SK-N-SH (cell line): Measurements from ENCODE around the gene TXNDC8. TPM values are rescaled to one million over a fixed set of nuclear protein-coding genes. Genes with fewer than 3 reads are reported as not detected.

ENCODE experiments used
- CTCF ChIA-PET: fragments of 300-600, 350-600 bp; formaldehyde crosslinking; extraction: SDS; loops from one replicate; lab custom pipeline; 2021; lab: Yijun Ruan, JAX
- POLR2A ChIA-PET: fragments of 350-600 bp; sonication (Branson Sonifier 250); formaldehyde crosslinking; extraction: SDS; loops from one replicate; lab custom pipeline; 2020; ENCODE audit warnings: antibody characterized with exemption, inconsistent platforms; lab: Yijun Ruan, JAX
- DNase-seq: peaks from one replicate; pipeline ENCODE4 v3.0.0; 2012
- H2AFZ ChIP-seq: fragments of 200-600 bp; sonication (generic); 2 replicates; pipeline ENCODE4 v1.8.1; 2016; ENCODE audit warnings: antibody characterized with exemption, mild to moderate bottlenecking, low read depth
- H3F3A ChIP-seq: fragments of 200-600 bp; sonication (generic); replicated peaks from 2 replicates; pipeline ENCODE3; 2016; ENCODE audit warnings: antibody characterized with exemption, mild to moderate bottlenecking; ENCODE audit not compliant: insufficient read depth
- H3K27ac ChIP-seq, 2 experiments: fragments of 200-500 bp in 1 of 2; fragments of 200-600 bp in 1 of 2; sonication (Bioruptor generic) in 1 of 2; sonication (generic), shearing (Covaris generic) in 1 of 2; 2 replicates each; pipeline versions ENCODE4 v1.5.1 to v1.6.1; 2014 to 2016; ENCODE audit warnings: low read depth in 2 of 2, inconsistent platforms in 1 of 2, low read length in 1 of 2, mild to moderate bottlenecking in 1 of 2, mixed read lengths in 1 of 2
- H3K27me3 ChIP-seq: fragments of 200-600 bp; sonication (generic), shearing (Covaris generic); 2 replicates; pipeline ENCODE4 v1.6.1; 2016; ENCODE audit warnings: mixed run types; ENCODE audit not compliant: insufficient read depth
- H3K36me3 ChIP-seq, 2 experiments: fragments of 200-500 bp in 1 of 2; fragments of 200-600 bp in 1 of 2; sonication (Bioruptor generic) in 1 of 2; sonication (generic) in 1 of 2; replicated peaks in 1 of 2; 2 replicates each; pipeline versions ENCODE3 to v1.5.1; 2014 to 2016; ENCODE audit warnings: low read length in 1 of 2, mild to moderate bottlenecking in 1 of 2; ENCODE audit not compliant: insufficient read depth in 2 of 2, control insufficient read depth in 1 of 2
- H3K4me1 ChIP-seq, 2 experiments: fragments of 200-500 bp in 1 of 2; fragments of 200-600 bp in 1 of 2; sonication (Bioruptor generic) in 1 of 2; sonication (generic), shearing (Covaris generic) in 1 of 2; 2 replicates each; pipeline versions ENCODE4 v1.5.1 to v1.6.1; 2014 to 2016; ENCODE audit warnings: low read depth in 1 of 2, low read length in 1 of 2, mixed run types in 1 of 2; ENCODE audit not compliant: insufficient read depth in 2 of 2, control insufficient read depth in 1 of 2
- H3K4me2 ChIP-seq: fragments of 200-600 bp; sonication (generic), shearing (Covaris generic); 2 replicates; pipeline ENCODE4 v1.6.1; 2017; ENCODE audit warnings: mixed run types
- H3K4me3 ChIP-seq, 2 experiments: fragments of 200-500 bp in 1 of 2; fragments of 200-600 bp in 1 of 2; sonication (Bioruptor generic) in 1 of 2; sonication (generic), shearing (Covaris generic) in 1 of 2; 2 replicates each; pipeline versions ENCODE4 v1.5.1 to v1.8.1; 2014 to 2016; ENCODE audit warnings: low read depth in 2 of 2, inconsistent platforms in 1 of 2, low read length in 1 of 2, mild to moderate bottlenecking in 1 of 2, mixed read lengths in 1 of 2, moderate library complexity in 1 of 2
- H3K79me2 ChIP-seq: fragments of 200-600 bp; sonication (generic); 2 replicates; pipeline ENCODE4 v1.8.1; 2017; ENCODE audit warnings: mild to moderate bottlenecking; ENCODE audit not compliant: insufficient read depth
- H3K9ac ChIP-seq: fragments of 200-600 bp; sonication (generic); 2 replicates; pipeline ENCODE4 v1.6.1; 2017; ENCODE audit warnings: mixed run types
- H3K9me2 ChIP-seq: fragments of 200-600 bp; sonication (generic); 2 replicates; pipeline ENCODE4 v1.6.1; 2017; ENCODE audit warnings: mixed run types
- H3K9me3 ChIP-seq: fragments of 200-600 bp; sonication (generic); 2 replicates; pipeline ENCODE4 v1.6.1; 2017; ENCODE audit warnings: mixed run types, mild to moderate bottlenecking, moderate library complexity
- H4K20me1 ChIP-seq: fragments of 200-600 bp; sonication (generic); 2 replicates; pipeline ENCODE4 v1.6.1; 2017; ENCODE audit warnings: mild to moderate bottlenecking, mixed run types; ENCODE audit not compliant: insufficient read depth
- EP300 ChIP-seq, 2 experiments: IDR thresholded peaks; 2 replicates each; pipeline versions ENCODE4 v1.4.0 to v1.6.1; 2012; ENCODE audit warnings: borderline replicate concordance in 1 of 2, low read depth in 1 of 2, low read length in 1 of 2
- FOSL2 ChIP-seq: IDR thresholded peaks from 2 replicates; pipeline ENCODE4 v1.4.0; 2012; ENCODE audit warnings: low read depth, mild to moderate bottlenecking, moderate library complexity, borderline replicate concordance
- GABPA ChIP-seq: IDR thresholded peaks from 2 replicates; pipeline ENCODE4 v1.4.0; 2012; ENCODE audit warnings: low read depth, mild to moderate bottlenecking
- GATA2 ChIP-seq: sonication (generic); formaldehyde crosslinking; IDR thresholded peaks from 2 replicates; pipeline ENCODE4 v1.5.0; 2020; ENCODE audit warnings: mild to moderate bottlenecking, missing genetic modification reagents
- NFIC ChIP-seq: IDR thresholded peaks from 2 replicates; pipeline ENCODE4 v1.4.0; 2012; ENCODE audit warnings: borderline replicate concordance
- POLR2AphosphoS5 ChIP-seq: IDR thresholded peaks from 2 replicates; pipeline ENCODE4 v1.6.1; 2012; ENCODE audit warnings: low read depth, low read length
- RAD21 ChIP-seq: IDR thresholded peaks from 2 replicates; pipeline ENCODE4 v1.6.1; 2012; ENCODE audit warnings: mild to moderate bottlenecking, low read length
- RCOR1 ChIP-seq: fragments of 150-350 bp; IDR thresholded peaks from 2 replicates; pipeline ENCODE4 v1.6.1; 2017; ENCODE audit warnings: antibody characterized with exemption, low read length
- TAF1 ChIP-seq: IDR thresholded peaks from 2 replicates; pipeline ENCODE4 v1.6.1; 2012; ENCODE audit warnings: low read depth, mild to moderate bottlenecking, low read length, moderate library complexity, borderline replicate concordance
- USF2 ChIP-seq: fragments of 150-350 bp; IDR thresholded peaks from 2 replicates; pipeline ENCODE4 v1.6.1; 2017; ENCODE audit warnings: antibody characterized with exemption, low read length, low read depth, borderline replicate concordance
- ZBTB33 ChIP-seq: IDR thresholded peaks from 2 replicates; pipeline ENCODE4 v1.4.0; 2012; ENCODE audit warnings: low read depth, borderline replicate concordance
- WGBS: methylation state at CpG from one replicate; pipeline ENCODE4 v1.1.6; 2017; ENCODE audit warnings: low lambda C conversion rate; 5-methylcytosine and 5-hydroxymethylcytosine counted together
- polyA plus RNA-seq, 3 experiments: library from polyadenylated mRNA; depleted of rRNA; stranded (reverse); fragments of >200 nt; gene quantifications; 2 replicates each; pipeline ENCODE4 v1.2.3, GENCODE V29; 2012
- TF ChIP-seq, protein P1 (sequence below): IDR thresholded peaks from 2 replicates; pipeline ENCODE4; 2012
- TF ChIP-seq, protein P2 (sequence below): IDR thresholded peaks from 2 replicates; pipeline ENCODE4 v1.4.0; 2012; ENCODE audit warnings: low read depth

TXNDC8 gene
- polyA plus RNA-seq, 1 of the 3 experiments (the other 2 are of a cell fraction), result not detected

GRCh38 chr9:110255034-110255462 is 82.6 kb downstream of the TXNDC8 start:
- Histone ChIP-seq H3K36me3 (peaks cover 9 to 12% of the 10 kb centered on the region in 2 experiments), H3K9ac (peak overlapping the region; percentile 82), H3K27ac (peak overlapping the region; percentile 72 to 85; a peak in 2 of 4 replicates), H3K9me2 (no peaks in the 10 kb centered on the region), H4K20me1 (peaks cover 39% of the 10 kb centered on the region), H3K27me3 (no peaks in the 10 kb centered on the region), H3K9me3 (no peaks in the 10 kb centered on the region), H3K4me3 (peak overlapping the region; percentile 79 to 93), H3F3A (no peaks in the 10 kb centered on the region), H3K4me2 (peak overlapping the region; percentile 89), H2AFZ (peak overlapping the region; percentile 75; the same call in 1 of the 2 replicates), H3K4me1 (peaks cover 17 to 21% of the 10 kb centered on the region in 2 experiments; a peak in 2 of 4 replicates), H3K79me2 (peaks cover 62% of the 10 kb centered on the region)
- DNase-seq, result peak; percentile 27
- ChIA-PET POLR2A (no interaction called here), CTCF (no interaction called here)
- TF ChIP-seq GABPA, result no peak
- TF ChIP-seq USF2, result no peak
- TF ChIP-seq RCOR1, result 0 out of 2 replicates have a peak, but pooled peaks have one; percentile 10
- TF ChIP-seq RAD21, result no peak
- TF ChIP-seq POLR2AphosphoS5, result no peak
- WGBS, result 11% methylated on average over 16 of the region's 17 CpGs

DNA sequence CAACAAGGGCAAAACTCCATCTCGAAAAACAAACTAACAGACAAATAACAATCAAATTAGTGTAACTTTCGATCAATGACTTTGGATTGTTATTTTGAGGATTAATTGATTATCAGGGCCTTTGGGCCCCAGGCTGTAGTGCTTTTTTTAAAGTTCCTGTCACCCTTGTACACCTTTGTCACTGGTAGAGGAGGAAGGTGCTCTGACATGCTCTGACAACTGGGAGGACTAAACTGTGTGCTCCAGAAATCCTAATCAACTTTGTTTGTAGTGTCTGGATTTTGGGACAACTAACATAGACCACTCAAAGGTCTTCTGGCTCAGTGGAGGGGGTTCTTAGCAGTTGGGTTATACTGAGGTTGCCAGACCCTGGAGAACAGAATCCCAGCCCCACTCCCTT is 83.2 kb downstream of the TXNDC8 start:
- WGBS, result 75% methylated on average over 2 of the region's 2 CpGs
- POLR2A ChIA-PET, result no interaction called here

More for the DNA sequence above, 83.2 kb downstream of the TXNDC8 start:
- H3K36me3 ChIP-seq, result peaks cover 14 to 17% of the 10 kb centered on the region in 2 experiments
- H3K27ac ChIP-seq, result no peak overlapping the region
- H3K27me3 ChIP-seq, result no peaks in the 10 kb centered on the region
- H3F3A ChIP-seq, result no peaks in the 10 kb centered on the region
- peaks cover 17 to 21% of the 10 kb centered on the region in 2 experiments; a peak in 2 of 4 replicates for H3K4me1 ChIP-seq
- no peaks in the 10 kb centered on the region for H3K9me2 ChIP-seq
- H3K4me3 ChIP-seq, result peak overlapping the region; percentile 79 to 93
- H3K79me2 ChIP-seq, result peaks cover 67% of the 10 kb centered on the region
- H2AFZ ChIP-seq, result no peak overlapping the region
- DNase-seq, result no peak
- peak overlapping the region; percentile 89 for H3K4me2 ChIP-seq
- H3K9ac ChIP-seq, result peak overlapping the region; percentile 82
- CTCF ChIA-PET, result no interaction called here
- H3K9me3 ChIP-seq, result no peaks in the 10 kb centered on the region
- TF ChIP-seq USF2, result no peak
- TF ChIP-seq GABPA, result no peak
- no peak for TF ChIP-seq POLR2AphosphoS5
- no peak for TF ChIP-seq TAF1
- TF ChIP-seq EP300 (IDR thresholded peaks at IDR 0.05; ENCODE audit: borderline replicate concordance in 1 of 2, low read depth in 1 of 2, low read length in 1 of 2), result no peak
- TF ChIP-seq GATA2 (CRISPR knock-in tag), result no peak
- TF ChIP-seq FOSL2, result no peak
- TF ChIP-seq, protein P1, sequence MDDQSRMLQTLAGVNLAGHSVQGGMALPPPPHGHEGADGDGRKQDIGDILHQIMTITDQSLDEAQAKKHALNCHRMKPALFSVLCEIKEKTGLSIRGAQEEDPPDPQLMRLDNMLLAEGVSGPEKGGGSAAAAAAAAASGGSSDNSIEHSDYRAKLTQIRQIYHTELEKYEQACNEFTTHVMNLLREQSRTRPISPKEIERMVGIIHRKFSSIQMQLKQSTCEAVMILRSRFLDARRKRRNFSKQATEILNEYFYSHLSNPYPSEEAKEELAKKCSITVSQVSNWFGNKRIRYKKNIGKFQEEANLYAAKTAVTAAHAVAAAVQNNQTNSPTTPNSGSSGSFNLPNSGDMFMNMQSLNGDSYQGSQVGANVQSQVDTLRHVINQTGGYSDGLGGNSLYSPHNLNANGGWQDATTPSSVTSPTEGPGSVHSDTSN, result no peak
- TF ChIP-seq, protein P2, sequence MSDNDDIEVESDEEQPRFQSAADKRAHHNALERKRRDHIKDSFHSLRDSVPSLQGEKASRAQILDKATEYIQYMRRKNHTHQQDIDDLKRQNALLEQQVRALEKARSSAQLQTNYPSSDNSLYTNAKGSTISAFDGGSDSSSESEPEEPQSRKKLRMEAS, result no peak
- TF ChIP-seq ZBTB33, result no peak
- TF ChIP-seq RAD21, result no peak
- TF ChIP-seq NFIC, result no peak
- H4K20me1 ChIP-seq, result peaks cover 44% of the 10 kb centered on the region
